ENCODE data around the gene GPHB5. TPM values are rescaled to one million over a fixed set of nuclear protein-coding genes. Genes with fewer than 3 reads are reported as not detected.
"Not testable (repeated sequence)": the region's sequence is repeated elsewhere in the genome, so short reads cannot be mapped to it uniquely, and the experiment has no call there.

GPHB5 gene
- total and polyA plus RNA-seq, 4 donors, result not detected

DNA sequence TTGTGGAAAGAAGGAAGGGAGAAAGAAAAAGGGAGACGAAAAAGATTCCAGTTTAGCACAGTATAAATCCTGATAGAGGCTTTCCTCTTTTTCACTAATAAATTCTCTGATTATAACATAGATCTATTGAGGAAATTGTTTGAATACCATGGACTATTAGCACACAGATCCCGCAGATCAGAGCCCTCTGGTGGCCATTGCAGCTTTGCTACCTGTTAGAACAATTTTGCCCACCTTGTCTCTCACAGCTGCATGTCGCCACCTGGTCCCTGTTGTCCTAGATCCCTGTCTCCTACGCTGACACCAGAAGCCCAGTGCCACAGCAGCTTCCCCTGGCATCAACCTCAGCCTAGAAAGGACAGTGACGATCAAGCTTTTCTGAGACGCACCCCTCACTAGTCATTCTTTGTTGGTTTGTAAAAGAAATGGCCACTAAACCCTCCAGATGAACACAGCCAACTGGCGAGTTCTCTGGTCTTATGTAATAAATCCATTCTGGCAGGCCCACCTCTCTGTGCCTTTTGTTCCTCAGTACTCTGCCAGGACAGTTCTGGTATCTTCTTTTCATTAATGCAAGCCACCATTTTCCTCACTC lies 9.9 kb downstream of the GPHB5 start:
- DNase-seq, result no peak
- no peak overlapping the region for H3K9ac ChIP-seq (ENCODE audit: insufficient read depth in 1 of 2, low read length in 2 of 2)
- 59 to 62% methylated on average over 7 of the region's 7 CpGs for WGBS, 2 donors
- H3K4me3 ChIP-seq, result no peak overlapping the region
- no peaks in the 10 kb centered on the region for H3K27me3 ChIP-seq (ENCODE audit: control insufficient read depth in 3 of 3, insufficient read depth in 3 of 3, low read length in 2 of 3)
- H3K36me3 ChIP-seq (ENCODE audit: control insufficient read depth in 4 of 4, insufficient read depth in 4 of 4, low read length in 4 of 4), result no peaks in the 10 kb centered on the region
- no peak overlapping the region for H3K27ac ChIP-seq (ENCODE audit: low read depth in 1 of 2, low read length in 1 of 2)
- no peaks in the 10 kb centered on the region for H3K9me3 ChIP-seq (ENCODE audit: control insufficient read depth in 4 of 4, insufficient read depth in 3 of 4, low read length in 3 of 4)
- no peaks in the 10 kb centered on the region for H3K4me1 ChIP-seq (ENCODE audit: control insufficient read depth in 5 of 5, insufficient read depth in 5 of 5, low read length in 5 of 5)
- TF ChIP-seq, protein P1, sequence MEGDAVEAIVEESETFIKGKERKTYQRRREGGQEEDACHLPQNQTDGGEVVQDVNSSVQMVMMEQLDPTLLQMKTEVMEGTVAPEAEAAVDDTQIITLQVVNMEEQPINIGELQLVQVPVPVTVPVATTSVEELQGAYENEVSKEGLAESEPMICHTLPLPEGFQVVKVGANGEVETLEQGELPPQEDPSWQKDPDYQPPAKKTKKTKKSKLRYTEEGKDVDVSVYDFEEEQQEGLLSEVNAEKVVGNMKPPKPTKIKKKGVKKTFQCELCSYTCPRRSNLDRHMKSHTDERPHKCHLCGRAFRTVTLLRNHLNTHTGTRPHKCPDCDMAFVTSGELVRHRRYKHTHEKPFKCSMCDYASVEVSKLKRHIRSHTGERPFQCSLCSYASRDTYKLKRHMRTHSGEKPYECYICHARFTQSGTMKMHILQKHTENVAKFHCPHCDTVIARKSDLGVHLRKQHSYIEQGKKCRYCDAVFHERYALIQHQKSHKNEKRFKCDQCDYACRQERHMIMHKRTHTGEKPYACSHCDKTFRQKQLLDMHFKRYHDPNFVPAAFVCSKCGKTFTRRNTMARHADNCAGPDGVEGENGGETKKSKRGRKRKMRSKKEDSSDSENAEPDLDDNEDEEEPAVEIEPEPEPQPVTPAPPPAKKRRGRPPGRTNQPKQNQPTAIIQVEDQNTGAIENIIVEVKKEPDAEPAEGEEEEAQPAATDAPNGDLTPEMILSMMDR (IDR thresholded peaks at IDR 0.05; ENCODE audit: control extremely low read depth, extremely low read depth), result no peak
- no peak for ATAC-seq (ENCODE audit: insufficient read depth, low FRiP score)

DNA sequence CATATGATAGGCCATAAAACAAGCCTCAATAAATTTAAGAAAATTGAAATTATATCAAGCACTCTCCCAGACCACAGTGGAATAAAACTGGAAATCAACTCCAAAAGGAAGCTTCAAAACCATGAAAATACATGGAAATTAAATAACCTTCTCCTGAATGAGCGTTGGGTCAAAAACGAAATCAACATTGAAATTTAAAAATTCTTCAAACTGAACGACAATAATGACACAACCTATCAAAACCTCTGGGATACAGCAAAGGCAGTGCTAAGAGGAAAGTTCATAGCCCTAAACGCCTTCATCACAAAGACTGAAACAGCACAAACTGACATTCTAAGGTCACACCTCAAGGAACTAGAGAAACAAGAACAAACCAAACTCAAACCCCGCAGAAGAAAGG lies 14.3 kb downstream of the GPHB5 start:
- ATAC-seq (ENCODE audit: insufficient read depth, low FRiP score); H3K4me3 ChIP-seq; H3K27me3 ChIP-seq (ENCODE audit: control insufficient read depth in 3 of 3, insufficient read depth in 3 of 3, low read length in 2 of 3); H3K27ac ChIP-seq (ENCODE audit: low read depth in 1 of 2, low read length in 1 of 2); H3K36me3 ChIP-seq (ENCODE audit: control insufficient read depth in 4 of 4, insufficient read depth in 4 of 4, low read length in 4 of 4); H3K4me1 ChIP-seq (ENCODE audit: control insufficient read depth in 5 of 5, insufficient read depth in 5 of 5, low read length in 5 of 5); H3K9ac ChIP-seq (ENCODE audit: insufficient read depth in 1 of 2, low read length in 2 of 2); DNase-seq; H3K9me3 ChIP-seq (ENCODE audit: control insufficient read depth in 4 of 4, insufficient read depth in 3 of 4, low read length in 3 of 4): not testable (repeated sequence)
- 90 to 96% methylated on average over 5 of the region's 5 CpGs for WGBS, 2 donors

DNA sequence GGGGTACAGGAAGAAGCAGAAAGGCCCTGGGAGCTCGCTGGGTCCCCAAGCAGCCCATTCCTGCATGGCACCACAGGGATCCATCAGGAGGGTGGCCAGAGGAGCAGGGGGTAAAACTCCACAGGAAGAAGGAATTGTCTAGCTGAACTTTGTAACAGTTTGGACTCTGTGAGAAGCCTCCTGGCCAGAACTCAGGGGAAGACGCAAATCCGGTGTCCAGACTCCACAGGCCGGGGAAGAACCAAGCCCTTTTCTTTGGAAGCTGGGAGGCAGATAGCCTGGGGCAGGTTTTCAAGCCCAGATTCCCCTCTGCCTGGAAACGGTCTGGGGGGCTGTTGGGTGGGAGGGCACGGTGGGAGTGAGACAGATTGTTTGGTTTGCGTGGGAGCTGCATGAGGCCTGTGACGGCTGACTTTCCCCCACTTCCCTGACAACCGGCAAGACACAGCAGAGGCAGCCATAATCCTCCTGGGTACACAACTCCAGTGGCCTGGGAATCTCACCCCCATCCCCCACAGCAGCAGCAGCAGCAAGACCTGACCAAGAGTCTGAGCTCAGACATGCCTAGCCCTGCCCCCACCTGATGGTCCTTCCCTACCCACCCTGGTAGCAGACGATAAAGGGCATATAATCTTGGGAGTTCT lies 16.7 kb downstream of the GPHB5 start:
- Histone ChIP-seq H3K4me3 (no peak overlapping the region), H3K9ac (ENCODE audit: insufficient read depth in 1 of 2, low read length in 2 of 2) (no peak overlapping the region), H3K9me3 (ENCODE audit: control insufficient read depth in 4 of 4, insufficient read depth in 3 of 4, low read length in 3 of 4) (no peaks in the 10 kb centered on the region), H3K4me1 (ENCODE audit: control insufficient read depth in 5 of 5, insufficient read depth in 5 of 5, low read length in 5 of 5) (peaks cover 0 to 6% (median 0%) of the 10 kb centered on the region in 5 donors), H3K27me3 (ENCODE audit: control insufficient read depth in 3 of 3, insufficient read depth in 3 of 3, low read length in 2 of 3) (no peaks in the 10 kb centered on the region), H3K36me3 (ENCODE audit: control insufficient read depth in 4 of 4, insufficient read depth in 4 of 4, low read length in 4 of 4) (no peaks in the 10 kb centered on the region), H3K27ac (ENCODE audit: low read depth in 1 of 2, low read length in 1 of 2) (no peak overlapping the region)
- WGBS, 2 donors, result 78 to 83% methylated on average over 10 of the region's 10 CpGs
- no peak for DNase-seq
- no peak for ATAC-seq (ENCODE audit: insufficient read depth, low FRiP score)
- TF ChIP-seq, protein P1 (IDR thresholded peaks at IDR 0.05; ENCODE audit: control extremely low read depth, extremely low read depth), result no peak

DNA sequence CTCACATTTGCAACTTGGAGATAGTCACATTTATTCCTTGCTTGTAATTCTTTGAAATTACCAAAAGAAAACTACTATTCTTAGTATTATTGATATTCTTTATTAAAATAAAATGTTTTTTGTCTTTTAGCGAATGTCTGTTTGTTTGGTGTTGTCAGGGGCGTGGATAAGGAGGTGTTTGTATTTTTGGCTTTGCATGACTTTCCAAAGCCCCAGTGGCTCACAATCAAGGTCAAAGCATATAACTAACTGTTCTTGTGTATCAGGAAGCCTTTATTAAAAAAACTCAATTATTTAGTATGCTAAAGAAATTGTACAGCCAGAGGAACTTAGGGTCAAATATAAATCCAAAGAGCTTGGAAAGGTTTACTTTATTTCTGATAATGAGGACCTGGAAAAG lies 17.9 kb downstream of the GPHB5 start:
- H3K4me1 ChIP-seq (ENCODE audit: control insufficient read depth in 5 of 5, insufficient read depth in 5 of 5, low read length in 5 of 5), result peaks cover 0 to 6% (median 0%) of the 10 kb centered on the region in 5 donors
- DNase-seq (no peak), ATAC-seq (ENCODE audit: insufficient read depth, low FRiP score) (no peak)
- no peak overlapping the region for H3K27ac ChIP-seq (ENCODE audit: low read depth in 1 of 2, low read length in 1 of 2)
- H3K9me3 ChIP-seq (ENCODE audit: control insufficient read depth in 4 of 4, insufficient read depth in 3 of 4, low read length in 3 of 4), result no peaks in the 10 kb centered on the region
- H3K27me3 ChIP-seq (ENCODE audit: control insufficient read depth in 3 of 3, insufficient read depth in 3 of 3, low read length in 2 of 3), result no peaks in the 10 kb centered on the region
- H3K9ac ChIP-seq (ENCODE audit: insufficient read depth in 1 of 2, low read length in 2 of 2), result no peak overlapping the region
- no peak overlapping the region for H3K4me3 ChIP-seq
- 89 to 91% methylated on average over 2 of the region's 2 CpGs for WGBS, 2 donors
- TF ChIP-seq, protein P1 (IDR thresholded peaks at IDR 0.05; ENCODE audit: control extremely low read depth, extremely low read depth), result no peak
- H3K36me3 ChIP-seq (ENCODE audit: control insufficient read depth in 4 of 4, insufficient read depth in 4 of 4, low read length in 4 of 4), result no peaks in the 10 kb centered on the region
